HCT116 (cell line): ENCODE results near the gene OSTF1. TPM values are rescaled to one million over a fixed set of nuclear protein-coding genes. Genes with fewer than 3 reads are reported as not detected.

ENCODE experiments used
- ATAC-seq: fragments of 200-7000 bp; cut with Tn5 transposase; 2 replicates; pipeline ENCODE4 v1.9.1; 2020; ENCODE audit warnings: mild to moderate bottlenecking, moderate library complexity
- BruUV-seq: library from RNA; stranded (reverse); fragments of 400-500 nt; replicated peaks from 2 replicates; lab custom pipeline; 2021; lab: Mats Ljungman, UMichigan
- CTCF ChIA-PET: fragments of 300-600 bp; sonication (Branson Sonifier 250); formaldehyde crosslinking; loops from one replicate; lab custom pipeline; 2021; ENCODE audit warnings: antibody characterized with exemption; lab: Charles Lee
- POLR2A ChIA-PET: fragments of 300-600, 350-600 bp; sonication (Branson Sonifier 250); formaldehyde crosslinking; loops from one replicate; lab custom pipeline; 2021; ENCODE audit warnings: antibody characterized with exemption; lab: Charles Lee
- RAD21 ChIA-PET, 2 experiments: fragments of 300-600 bp; sonication (Branson Sonifier 250); formaldehyde crosslinking; loops; one replicate each; lab custom pipeline; 2023; ENCODE audit warnings: low total read pairs in 2 of 2; ENCODE audit not compliant: uncharacterized antibody in 2 of 2, unreplicated experiment in 2 of 2, low non-redundant PET in 1 of 2; lab: Charles Lee
- DNase-seq: peaks from one replicate; pipeline ENCODE4 v3.0.0-alpha.2; 2010; ENCODE audit warnings: low read depth, low spot score
- H2AFZ ChIP-seq: fragments of 200-600 bp; shearing (Covaris generic), sonication (generic); 2 replicates; pipeline ENCODE4 v1.6.1; 2017; ENCODE audit warnings: low read depth, mixed run types, mixed read lengths, antibody characterized with exemption, low read length; ENCODE audit not compliant: poor library complexity, severe bottlenecking
- H3K27ac ChIP-seq: 2 replicates; pipeline ENCODE4 v1.5.1; 2012; ENCODE audit warnings: low read depth, low read length
- H3K27me3 ChIP-seq: fragments of 200-600 bp; sonication (generic); 2 replicates; pipeline ENCODE4 v1.6.1; 2016; ENCODE audit warnings: mixed run types, low read length, mixed read lengths; ENCODE audit not compliant: insufficient read depth
- H3K36me3 ChIP-seq, 2 experiments: fragments of 200-500 bp in 1 of 2; fragments of 200-600 bp in 1 of 2; sonication (Bioruptor generic) in 1 of 2; sonication (generic) in 1 of 2; 2 replicates each; pipeline versions ENCODE4 v1.5.1 to v1.6.1; 2014 to 2016; ENCODE audit warnings: low read length in 2 of 2, inconsistent platforms in 1 of 2, mixed read lengths in 1 of 2, mixed run types in 1 of 2; ENCODE audit not compliant: insufficient read depth in 2 of 2, control insufficient read depth in 1 of 2
- H3K4me1 ChIP-seq, 2 experiments: fragments of 200-600 bp in 1 of 2; sonication (generic) in 1 of 2; 2 replicates each; pipeline versions ENCODE4 v1.5.1 to v1.6.1; 2012 to 2017; ENCODE audit warnings: low read length in 2 of 2, inconsistent platforms in 1 of 2, mild to moderate bottlenecking in 1 of 2, mixed read lengths in 1 of 2, mixed run types in 1 of 2, moderate library complexity in 1 of 2; ENCODE audit not compliant: insufficient read depth in 2 of 2, control insufficient read depth in 1 of 2
- H3K4me2 ChIP-seq: fragments of 200-600 bp; sonication (generic); 2 replicates; pipeline ENCODE4 v1.6.1; 2017; ENCODE audit warnings: mixed run types, low read length, mixed read lengths
- H3K4me3 ChIP-seq, 2 experiments: fragments of 200-600 bp in 1 of 2; sonication (generic) in 1 of 2; replicated peaks in 1 of 2; 2 replicates each; pipeline ENCODE4 v1.5.1; 2011 to 2016; ENCODE audit warnings: low read length in 2 of 2, control low read depth in 1 of 2, low read depth in 1 of 2, mild to moderate bottlenecking in 1 of 2, mixed read lengths in 1 of 2, mixed run types in 1 of 2
- H3K79me2 ChIP-seq: fragments of 200-600 bp; sonication (generic); 2 replicates; pipeline ENCODE4 v1.6.1; 2017; ENCODE audit warnings: mild to moderate bottlenecking, mixed run types, low read length, moderate library complexity, mixed read lengths; ENCODE audit not compliant: insufficient read depth
- H3K9ac ChIP-seq: fragments of 200-600 bp; sonication (generic); 2 replicates; pipeline ENCODE4 v1.6.1; 2016; ENCODE audit warnings: low read length, mixed read lengths
- H3K9me2 ChIP-seq: fragments of 200-600 bp; sonication (generic), shearing (Covaris generic); 2 replicates; pipeline ENCODE4 v1.6.1; 2017; ENCODE audit warnings: mixed run types, mild to moderate bottlenecking, moderate library complexity; ENCODE audit not compliant: insufficient read depth
- H3K9me3 ChIP-seq, 2 experiments: fragments of 200-500 bp in 1 of 2; fragments of 200-600 bp in 1 of 2; sonication (Bioruptor generic) in 1 of 2; sonication (generic) in 1 of 2; 2 replicates each; pipeline ENCODE4 v1.6.1; 2014 to 2017; ENCODE audit warnings: low read length in 2 of 2, mixed read lengths in 2 of 2, inconsistent platforms in 1 of 2, low read depth in 1 of 2, mild to moderate bottlenecking in 1 of 2, mixed run types in 1 of 2, moderate library complexity in 1 of 2; ENCODE audit not compliant: control insufficient read depth in 1 of 2, insufficient read depth in 1 of 2
- H4K20me1 ChIP-seq: fragments of 200-600 bp; sonication (generic), shearing (Covaris generic); 2 replicates; pipeline ENCODE4 v1.6.1; 2017; ENCODE audit warnings: mixed run types, mild to moderate bottlenecking, moderate library complexity; ENCODE audit not compliant: insufficient read depth
- CTCF ChIP-seq, 3 experiments: fragments of 200-600 bp in 1 of 3; sonication (generic) in 1 of 3; IDR thresholded peaks in 2 of 3; conservative IDR thresholded peaks in 1 of 3; 2 replicates each; pipeline ENCODE4 v1.5.1; 2012 to 2017; ENCODE audit warnings: low read depth in 2 of 3, low read length in 2 of 3, antibody characterized with exemption in 1 of 3, borderline replicate concordance in 1 of 3, control low read depth in 1 of 3, mild to moderate bottlenecking in 1 of 3, mixed read lengths in 1 of 3, mixed run types in 1 of 3, moderate library complexity in 1 of 3; ENCODE audit not compliant: insufficient read depth in 1 of 3
- EGR1 ChIP-seq: IDR thresholded peaks from 2 replicates; pipeline ENCODE4 v1.6.1; 2012; ENCODE audit warnings: low read depth
- EZH2phosphoT487 ChIP-seq: fragments of 200-600 bp; IDR thresholded peaks from 2 replicates; pipeline ENCODE4 v1.6.1; 2018; ENCODE audit warnings: antibody characterized with exemption, borderline replicate concordance
- POLR2A ChIP-seq: IDR thresholded peaks from 2 replicates; pipeline ENCODE4 v1.7.0; 2011; ENCODE audit warnings: borderline replicate concordance; ENCODE audit not compliant: insufficient read depth, insufficient read length; ENCODE audit errors: extremely low read depth
- POLR2AphosphoS5 ChIP-seq: IDR thresholded peaks from 2 replicates; pipeline ENCODE4 v1.6.1; 2011; ENCODE audit warnings: mild to moderate bottlenecking, low read depth, low read length, moderate library complexity
- RAD21 ChIP-seq: IDR thresholded peaks from 2 replicates; pipeline ENCODE4 v1.6.1; 2012; ENCODE audit warnings: low read depth, mild to moderate bottlenecking
- REST ChIP-seq: IDR thresholded peaks from 2 replicates; pipeline ENCODE4 v1.6.1; 2012; ENCODE audit warnings: low read depth
- SIN3A ChIP-seq: IDR thresholded peaks from 2 replicates; pipeline ENCODE4 v1.6.1; 2012; ENCODE audit warnings: low read depth
- SP1 ChIP-seq: IDR thresholded peaks from 2 replicates; pipeline ENCODE4 v1.6.1; 2012; ENCODE audit warnings: low read depth
- SRF ChIP-seq: IDR thresholded peaks from 2 replicates; pipeline ENCODE4 v1.6.1; 2012; ENCODE audit warnings: low read depth
- YY1 ChIP-seq: IDR thresholded peaks from 2 replicates; pipeline ENCODE4 v1.6.1; 2011; ENCODE audit warnings: low read length, low read depth, moderate library complexity, mild to moderate bottlenecking; ENCODE audit not compliant: insufficient replicate concordance; ENCODE audit errors: extremely low read depth
- ZFX ChIP-seq: fragments of 450-650 bp; IDR thresholded peaks from 2 replicates; pipeline ENCODE4 v1.6.1; 2017
- intact Hi-C: fragments of 100-400 bp; cut with micrococcal nuclease; formaldehyde crosslinking; loops from 2 replicates; pipeline ENCODE4 v1.10.0; 2022
- total RNA-seq: library from RNA; stranded (reverse); gene quantifications from one replicate; pipeline ENCODE4 v1.2.1, GENCODE V29; 2021; ENCODE audit not compliant: unreplicated experiment

OSTF1 gene
- total RNA-seq, 1 experiment from 2014 or later: 20.7 TPM

- Histone ChIP-seq H3K4me2 (no peak overlapping the region), H4K20me1 (no peaks in the 10 kb centered on the region), H3K9ac (no peak overlapping the region), H3K4me1 (no peaks in the 10 kb centered on the region), H3K27me3 (no peaks in the 10 kb centered on the region), H3K27ac (no peak overlapping the region), H2AFZ (no peak overlapping the region), H3K79me2 (no peaks in the 10 kb centered on the region), H3K36me3 (no peaks in the 10 kb centered on the region), H3K9me2 (no peaks in the 10 kb centered on the region), H3K9me3 (no peaks in the 10 kb centered on the region), H3K4me3 (no peak overlapping the region)
- RAD21 ChIA-PET: no interaction called here
- no peak for TF ChIP-seq EZH2phosphoT487
- TF ChIP-seq CTCF (IDR thresholded peaks at IDR 0.05 in 2 of 3, conservative IDR thresholded peaks at IDR 0.05 in 1 of 3; ENCODE audit: borderline replicate concordance in 1 of 3, insufficient read depth in 1 of 3, low read depth in 2 of 3, low read length in 2 of 3): no peak
- no peak for TF ChIP-seq SRF
- TF ChIP-seq POLR2A: no peak
- DNase-seq: no peak
- no peak for ATAC-seq
- POLR2A ChIA-PET: interaction anchor here (1.0 kb wide), 1 partner anchor 12 kb away, joined by 4 read pairs; the partner anchor contains the start of gene CARNMT1
- intact Hi-C loops: no loop called here
- CTCF ChIA-PET: no interaction called here
- no TSS peak for BruUV-seq
These were observed 48.5 kb upstream of the OSTF1 start for GRCh38 chr9:75039801-75040200.

GRCh38 chr9:75041041-75041440, 47.3 kb upstream of the OSTF1 start:
- Histone ChIP-seq H3K4me2 (no peak overlapping the region), H3K4me1 (no peaks in the 10 kb centered on the region), H3K79me2 (no peaks in the 10 kb centered on the region), H3K27ac (no peak overlapping the region), H3K9me3 (no peaks in the 10 kb centered on the region), H3K27me3 (no peaks in the 10 kb centered on the region), H2AFZ (no peak overlapping the region), H3K9me2 (no peaks in the 10 kb centered on the region), H3K4me3 (no peak overlapping the region), H3K36me3 (no peaks in the 10 kb centered on the region), H3K9ac (no peak overlapping the region), H4K20me1 (no peaks in the 10 kb centered on the region)
- POLR2A ChIA-PET: interaction anchor here (1.0 kb wide), 1 partner anchor 13 kb away, joined by 4 read pairs; the partner anchor contains the start of gene CARNMT1
- intact Hi-C loops: no loop called here
- no peak for TF ChIP-seq SP1
- no peak for TF ChIP-seq POLR2A
- TF ChIP-seq EGR1: no peak
- TF ChIP-seq EZH2phosphoT487: no peak
- no peak for TF ChIP-seq ZFX
- TF ChIP-seq SIN3A: no peak
- TF ChIP-seq REST: no peak
- no peak for TF ChIP-seq POLR2AphosphoS5
- TF ChIP-seq RAD21: no peak
- TF ChIP-seq YY1: no peak
- TF ChIP-seq SRF: no peak
- BruUV-seq: no TSS peak
- RAD21 ChIA-PET: no interaction called here
- DNase-seq (no peak), ATAC-seq (no peak)
- CTCF ChIA-PET: no interaction called here
